B cell (primary cell): ENCODE measurements around the gene MAPKAPK3.

Source experiments
- EZH2 ChIP-seq: IDR thresholded peaks from 2 replicates; pipeline ENCODE4 v1.6.1; 2012; ENCODE audit warnings: borderline replicate concordance, low read depth, mild to moderate bottlenecking, moderate library complexity, low read length; ENCODE audit not compliant: insufficient read depth, poor library complexity, severe bottlenecking
- TF ChIP-seq, protein P1 (sequence below): fragments of 200-600 bp; IDR thresholded peaks from one replicate; pipeline ENCODE4 v1.8.0; 2022; ENCODE audit warnings: antibody characterized with exemption, mild to moderate bottlenecking

DNA sequence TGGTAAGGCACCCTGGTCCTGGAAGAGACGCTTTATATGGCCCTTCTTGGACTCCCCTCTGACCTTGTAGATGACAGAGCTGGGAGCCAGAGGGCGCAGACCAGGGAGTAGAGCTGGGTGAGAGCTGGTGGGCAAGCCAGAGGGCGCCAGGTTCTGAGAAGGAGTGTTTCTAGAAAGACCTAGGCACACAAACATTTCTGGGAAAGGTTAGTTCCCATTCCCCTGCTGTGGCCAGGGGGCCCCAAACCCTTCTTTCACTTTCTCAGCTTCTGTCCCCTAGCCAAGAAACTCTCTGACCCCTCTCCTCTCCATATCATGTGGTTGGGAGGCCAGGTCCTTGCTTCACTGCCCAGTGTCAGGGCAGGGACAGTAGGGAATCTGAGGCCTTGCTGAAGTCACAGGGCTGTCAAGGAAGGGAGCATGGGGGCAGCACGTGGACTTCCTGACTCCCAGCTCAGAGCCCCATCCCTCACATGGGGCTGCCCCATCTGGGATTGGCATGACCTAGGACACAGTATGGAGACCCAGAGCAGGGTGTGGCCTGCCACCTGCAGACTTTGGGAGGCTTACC is 44.1 kb upstream of the MAPKAPK3 start:
- TF ChIP-seq, protein P1, sequence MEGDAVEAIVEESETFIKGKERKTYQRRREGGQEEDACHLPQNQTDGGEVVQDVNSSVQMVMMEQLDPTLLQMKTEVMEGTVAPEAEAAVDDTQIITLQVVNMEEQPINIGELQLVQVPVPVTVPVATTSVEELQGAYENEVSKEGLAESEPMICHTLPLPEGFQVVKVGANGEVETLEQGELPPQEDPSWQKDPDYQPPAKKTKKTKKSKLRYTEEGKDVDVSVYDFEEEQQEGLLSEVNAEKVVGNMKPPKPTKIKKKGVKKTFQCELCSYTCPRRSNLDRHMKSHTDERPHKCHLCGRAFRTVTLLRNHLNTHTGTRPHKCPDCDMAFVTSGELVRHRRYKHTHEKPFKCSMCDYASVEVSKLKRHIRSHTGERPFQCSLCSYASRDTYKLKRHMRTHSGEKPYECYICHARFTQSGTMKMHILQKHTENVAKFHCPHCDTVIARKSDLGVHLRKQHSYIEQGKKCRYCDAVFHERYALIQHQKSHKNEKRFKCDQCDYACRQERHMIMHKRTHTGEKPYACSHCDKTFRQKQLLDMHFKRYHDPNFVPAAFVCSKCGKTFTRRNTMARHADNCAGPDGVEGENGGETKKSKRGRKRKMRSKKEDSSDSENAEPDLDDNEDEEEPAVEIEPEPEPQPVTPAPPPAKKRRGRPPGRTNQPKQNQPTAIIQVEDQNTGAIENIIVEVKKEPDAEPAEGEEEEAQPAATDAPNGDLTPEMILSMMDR: no peak
- no peak for TF ChIP-seq EZH2
